A673 (cell line): ENCODE data around the gene MAML3. TPM values are rescaled to one million over a fixed set of nuclear protein-coding genes. Genes with fewer than 3 reads are reported as not detected.
A peak's percentile ranks its signal among the peaks of the same experiment; 100 is the strongest.

Experiments
- BruUV-seq: library from RNA; stranded (reverse); fragments of 400-500 nt; replicated peaks from 2 replicates; lab custom pipeline; 2021; lab: Mats Ljungman, UMichigan
- CTCF ChIA-PET: fragments of 300-600 bp; sonication (Branson Sonifier 250); formaldehyde crosslinking; loops from one replicate; lab custom pipeline; 2022; ENCODE audit warnings: antibody characterized with exemption; lab: Charles Lee
- POLR2A ChIA-PET: fragments of 300-600 bp; sonication (Branson Sonifier 250); formaldehyde crosslinking; loops from one replicate; lab custom pipeline; 2022; ENCODE audit warnings: antibody characterized with exemption; ENCODE audit not compliant: low non-redundant PET; lab: Charles Lee
- DNase-seq: peaks from one replicate; pipeline ENCODE4 v3.0.0-alpha.2; 2015; ENCODE audit warnings: low spot score
- H3K27ac ChIP-seq: fragments of 200-600 bp; sonication (generic); 2 replicates; pipeline ENCODE4 v1.5.1; 2016; ENCODE audit warnings: mixed run types, low read depth, mild to moderate bottlenecking, mixed read lengths, antibody characterized with exemption, low read length; ENCODE audit not compliant: poor library complexity, severe bottlenecking
- H3K27me3 ChIP-seq: fragments of 200-600 bp; sonication (generic); replicated peaks from 2 replicates; pipeline ENCODE4 v1.6.1; 2017; ENCODE audit warnings: mixed run types, low read depth, mild to moderate bottlenecking, mixed read lengths, antibody characterized with exemption, low read length; ENCODE audit not compliant: insufficient read depth, poor library complexity
- H3K36me3 ChIP-seq: fragments of 200-600 bp; sonication (generic); 2 replicates; pipeline ENCODE4 v1.6.1; 2016; ENCODE audit warnings: mixed run types, mild to moderate bottlenecking, mixed read lengths, antibody characterized with exemption, low read length; ENCODE audit not compliant: insufficient read depth, poor library complexity, severe bottlenecking
- H3K4me1 ChIP-seq: fragments of 200-600 bp; sonication (generic); 2 replicates; pipeline ENCODE4 v1.6.1; 2017; ENCODE audit warnings: mixed run types, mild to moderate bottlenecking, mixed read lengths, antibody characterized with exemption, low read length; ENCODE audit not compliant: insufficient read depth, poor library complexity, severe bottlenecking
- H3K4me3 ChIP-seq: fragments of 200-600 bp; sonication (generic); 2 replicates; pipeline ENCODE4 v1.5.1; 2016; ENCODE audit warnings: low read depth, mixed run types, mild to moderate bottlenecking, mixed read lengths, low read length; ENCODE audit not compliant: poor library complexity, severe bottlenecking
- H3K9me3 ChIP-seq: fragments of 200-600 bp; sonication (generic); 2 replicates; pipeline ENCODE4 v1.6.1; 2016; ENCODE audit warnings: mixed run types, low read depth, mild to moderate bottlenecking, mixed read lengths, antibody characterized with exemption, low read length; ENCODE audit not compliant: poor library complexity, severe bottlenecking
- EZH2 ChIP-seq: fragments of 200-600 bp; sonication (generic); IDR thresholded peaks from 2 replicates; pipeline ENCODE4 v1.6.1; 2017; ENCODE audit warnings: borderline replicate concordance, low read depth, mild to moderate bottlenecking, mixed read lengths, antibody characterized with exemption, low read length; ENCODE audit not compliant: poor library complexity, severe bottlenecking
- intact Hi-C: fragments of 100-400 bp; cut with micrococcal nuclease; formaldehyde crosslinking; loops from one replicate; pipeline ENCODE4 v1.10.0; 2022; ENCODE audit not compliant: unreplicated experiment
- total RNA-seq: library from RNA; stranded (reverse); gene quantifications from 2 replicates; pipeline ENCODE4 v1.2.3, GENCODE V29; 2021
- TF ChIP-seq, protein P1 (sequence below): fragments of 300-800, 200-600 bp; sonication (generic); conservative IDR thresholded peaks from 2 replicates; pipeline ENCODE4 v1.5.1; 2017; ENCODE audit warnings: low read depth, mild to moderate bottlenecking, antibody characterized with exemption, low read length, moderate library complexity, mixed read lengths

The MAML3 gene
- total RNA-seq, 1 experiment from 2014 or later, result 3.7 TPM

DNA sequence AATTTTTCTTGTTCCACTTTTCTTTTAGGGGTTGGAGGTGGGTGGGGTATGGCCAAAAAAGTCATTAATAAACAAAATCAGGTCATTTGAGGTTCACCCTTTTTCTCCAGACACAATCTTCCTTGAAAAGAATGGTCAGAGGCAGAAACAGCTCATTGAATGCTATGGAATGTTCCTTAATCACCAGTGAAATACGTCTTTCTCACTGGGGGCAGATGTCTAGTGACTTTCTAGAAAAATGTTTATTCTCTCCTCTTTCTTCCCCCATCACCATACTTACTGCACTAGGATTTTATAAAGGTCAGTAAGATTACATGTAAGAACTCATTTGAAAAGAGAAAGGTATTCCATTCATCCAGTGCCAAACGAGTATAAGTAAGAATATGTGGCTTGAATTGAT is 443.9 kb downstream of the MAML3 start:
- intact Hi-C loops, result no loop called here
- no peaks in the 10 kb centered on the region for H3K27me3 ChIP-seq
- no peak for DNase-seq
- ChIA-PET CTCF (no interaction called here), POLR2A (no interaction called here)
- H3K4me1 ChIP-seq, result no peaks in the 10 kb centered on the region
- BruUV-seq, result no TSS peak
- H3K9me3 ChIP-seq, result no peaks in the 10 kb centered on the region
- no peaks in the 10 kb centered on the region for H3K36me3 ChIP-seq
- H3K4me3 ChIP-seq, result no peak overlapping the region
- H3K27ac ChIP-seq, result no peak overlapping the region
- no peak for TF ChIP-seq EZH2
- TF ChIP-seq, protein P1, sequence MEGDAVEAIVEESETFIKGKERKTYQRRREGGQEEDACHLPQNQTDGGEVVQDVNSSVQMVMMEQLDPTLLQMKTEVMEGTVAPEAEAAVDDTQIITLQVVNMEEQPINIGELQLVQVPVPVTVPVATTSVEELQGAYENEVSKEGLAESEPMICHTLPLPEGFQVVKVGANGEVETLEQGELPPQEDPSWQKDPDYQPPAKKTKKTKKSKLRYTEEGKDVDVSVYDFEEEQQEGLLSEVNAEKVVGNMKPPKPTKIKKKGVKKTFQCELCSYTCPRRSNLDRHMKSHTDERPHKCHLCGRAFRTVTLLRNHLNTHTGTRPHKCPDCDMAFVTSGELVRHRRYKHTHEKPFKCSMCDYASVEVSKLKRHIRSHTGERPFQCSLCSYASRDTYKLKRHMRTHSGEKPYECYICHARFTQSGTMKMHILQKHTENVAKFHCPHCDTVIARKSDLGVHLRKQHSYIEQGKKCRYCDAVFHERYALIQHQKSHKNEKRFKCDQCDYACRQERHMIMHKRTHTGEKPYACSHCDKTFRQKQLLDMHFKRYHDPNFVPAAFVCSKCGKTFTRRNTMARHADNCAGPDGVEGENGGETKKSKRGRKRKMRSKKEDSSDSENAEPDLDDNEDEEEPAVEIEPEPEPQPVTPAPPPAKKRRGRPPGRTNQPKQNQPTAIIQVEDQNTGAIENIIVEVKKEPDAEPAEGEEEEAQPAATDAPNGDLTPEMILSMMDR, result no peak

DNA sequence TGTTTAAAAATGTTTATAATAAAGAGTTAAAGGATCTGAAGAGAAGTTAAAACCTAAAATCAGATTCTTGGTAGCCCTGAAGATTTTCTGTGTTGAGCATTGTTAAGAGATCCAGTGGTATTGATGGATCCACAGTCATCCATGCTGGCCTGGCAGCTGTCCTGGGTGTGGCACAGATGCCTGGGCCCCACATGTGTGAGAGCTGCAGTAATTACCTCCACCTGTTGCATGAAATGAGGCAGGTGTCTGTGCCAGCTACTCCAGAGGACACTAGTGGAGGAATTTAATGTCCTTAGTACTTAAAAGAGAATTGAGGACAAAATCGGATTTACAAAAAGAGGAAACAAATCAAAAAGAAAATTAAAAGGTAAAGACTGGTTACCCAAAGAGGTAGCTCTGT is 444.3 kb downstream of the MAML3 start:
- no TSS peak for BruUV-seq
- TF ChIP-seq, protein P1, result no peak
- TF ChIP-seq EZH2, result no peak
- no peak overlapping the region for H3K27ac ChIP-seq
- intact Hi-C loops, result no loop called here
- no peaks in the 10 kb centered on the region for H3K4me1 ChIP-seq
- no peak for DNase-seq
- ChIA-PET POLR2A (no interaction called here), CTCF (no interaction called here)
- no peaks in the 10 kb centered on the region for H3K27me3 ChIP-seq
- no peak overlapping the region for H3K4me3 ChIP-seq
- H3K9me3 ChIP-seq, result no peaks in the 10 kb centered on the region
- H3K36me3 ChIP-seq, result no peaks in the 10 kb centered on the region

DNA sequence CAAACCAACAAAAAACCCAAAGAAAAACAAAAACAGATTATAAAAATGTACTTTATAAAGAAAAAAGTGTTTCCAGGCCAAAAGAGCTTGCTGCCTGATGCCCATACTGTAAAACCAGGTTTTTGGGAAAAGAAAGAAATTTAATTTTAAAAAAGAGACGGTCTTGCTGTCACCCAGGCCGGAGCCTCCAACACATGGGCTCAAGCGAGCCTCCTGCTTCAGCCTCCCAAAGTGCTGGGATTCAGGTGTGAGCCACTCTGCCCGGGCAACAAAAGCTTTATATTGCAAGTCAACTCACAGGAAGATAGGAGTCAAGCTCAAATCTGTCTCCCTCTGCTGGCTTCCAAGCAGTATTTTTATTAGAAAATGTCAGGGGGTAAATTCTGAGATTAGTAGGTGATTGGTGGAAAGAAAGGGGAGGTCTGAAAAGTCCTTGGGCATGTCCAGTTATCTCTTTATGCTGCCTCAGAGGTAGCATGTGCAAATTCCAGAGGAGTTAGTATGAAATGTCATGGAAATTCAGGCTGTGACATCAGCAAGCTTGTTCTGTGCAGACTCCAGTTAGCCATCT is 449.0 kb downstream of the MAML3 start:
- TF ChIP-seq, protein P1, result peak; percentile 47
- TF ChIP-seq EZH2, result no peak
- Histone ChIP-seq H3K4me3 (no peak overlapping the region), H3K36me3 (no peaks in the 10 kb centered on the region), H3K9me3 (no peaks in the 10 kb centered on the region), H3K27ac (no peak overlapping the region), H3K27me3 (no peaks in the 10 kb centered on the region), H3K4me1 (no peaks in the 10 kb centered on the region)
- intact Hi-C loops, result no loop called here
- POLR2A ChIA-PET, result no interaction called here
- CTCF ChIA-PET, result no interaction called here
- DNase-seq, result peak; percentile 23
- BruUV-seq, result no TSS peak
